ENCODE measurements around the gene ACTR8.

ACTR8 gene

DNA sequence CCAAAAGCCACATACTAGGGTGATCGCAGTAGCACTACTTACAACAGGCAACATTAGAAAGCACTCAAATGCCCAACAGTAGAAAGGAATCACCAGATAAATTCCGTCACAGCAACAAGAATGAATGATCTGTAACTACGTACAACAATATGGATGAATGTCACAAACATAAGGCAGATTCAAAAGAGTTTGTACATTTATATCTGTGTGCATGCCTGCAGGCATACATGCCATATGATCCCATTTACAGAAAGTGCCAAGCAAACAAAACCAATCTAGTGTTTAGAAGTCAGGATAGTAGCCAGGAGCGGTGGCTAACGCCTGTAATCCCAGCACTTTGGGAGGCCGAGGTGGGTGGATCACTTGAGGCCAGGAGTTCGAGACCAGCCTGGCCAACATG, 32.0 kb downstream of the ACTR8 start:
- no peak for DNase-seq (ENCODE audit: insufficient read length, low spot score)
- TF ChIP-seq PAX5 (IDR thresholded peaks at IDR 0.05; ENCODE audit: insufficient read depth, low read length, severe bottlenecking) (no peak), POU2F2 (IDR thresholded peaks at IDR 0.05; ENCODE audit: low read depth, low read length) (no peak), SPI1 (IDR thresholded peaks at IDR 0.05; ENCODE audit: low read depth, low read length) (no peak)
- FAIRE-seq: no peak

DNA sequence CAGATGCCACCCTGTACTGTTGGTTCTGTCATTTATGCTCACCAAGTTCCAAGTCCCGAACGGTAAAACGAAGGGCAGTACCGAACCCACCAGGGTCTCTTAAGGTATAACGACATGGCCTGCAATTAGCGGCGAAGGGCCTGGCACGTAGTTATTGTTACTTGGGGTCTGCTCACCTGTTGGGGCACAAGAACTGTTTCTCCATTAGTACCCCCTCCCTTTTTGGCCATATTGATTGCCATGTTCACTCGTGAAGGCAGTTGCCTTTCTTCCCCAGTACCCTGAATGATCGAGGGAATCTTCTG, 35.1 kb downstream of the ACTR8 start:
- peak; percentile 23 for FAIRE-seq
- no peak for DNase-seq (ENCODE audit: insufficient read length, low spot score)
- TF ChIP-seq PAX5 (IDR thresholded peaks at IDR 0.05; ENCODE audit: insufficient read depth, low read length, severe bottlenecking) (no peak), TAF1 (IDR thresholded peaks at IDR 0.05; ENCODE audit: low read depth, low read length) (no peak), POU2F2 (IDR thresholded peaks at IDR 0.05; ENCODE audit: low read depth, low read length) (no peak), POLR2AphosphoS5 (IDR thresholded peaks at IDR 0.05; ENCODE audit: low read depth, low read length) (no peak), POLR2A (IDR thresholded peaks at IDR 0.05; ENCODE audit: low read depth, low read length) (no peak), SPI1 (IDR thresholded peaks at IDR 0.05; ENCODE audit: low read depth, low read length) (no peak)

DNA sequence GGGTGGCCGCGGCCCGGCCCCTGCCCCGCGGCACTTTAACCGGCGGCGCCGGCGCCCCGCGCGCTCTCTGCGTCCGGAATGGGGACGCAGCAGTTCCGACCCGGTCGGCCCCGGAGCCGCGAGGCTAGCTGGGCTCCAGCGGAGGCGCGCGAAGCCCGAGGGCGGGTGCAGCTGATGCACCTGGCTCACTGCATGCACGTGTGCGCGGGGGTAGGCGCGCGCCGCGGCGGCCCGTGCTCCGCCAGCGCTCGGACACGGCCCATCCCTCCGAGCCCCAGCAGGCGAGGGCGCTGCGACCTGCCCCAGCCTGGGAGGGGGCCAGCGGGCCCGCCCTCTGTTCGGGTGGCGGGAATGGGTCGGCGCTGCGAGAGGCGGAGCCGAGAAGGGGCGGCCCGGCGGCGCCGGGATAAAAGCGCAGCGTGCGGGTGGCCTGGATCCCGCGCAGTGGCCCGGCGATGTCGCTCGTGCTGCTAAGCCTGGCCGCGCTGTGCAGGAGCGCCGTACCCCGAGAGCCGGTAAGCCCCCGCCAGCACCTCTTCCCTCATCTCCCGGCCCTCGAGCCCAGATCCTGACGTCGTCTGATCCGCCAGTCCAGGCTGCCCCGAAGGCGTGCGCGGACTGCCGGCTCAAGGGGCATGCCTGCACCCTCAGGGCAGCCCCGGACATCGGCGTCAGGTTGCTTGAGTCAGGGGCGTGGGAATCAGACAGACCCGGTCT, 35.7 kb downstream of the ACTR8 start, which contains the start of the genes CHDH and IL17RB:
Gene CHDH, minus strand, starts transcription at position 286 of the 717 bp plus-strand sequence. CDS start 22,411 bp downstream, outside the sequence.
Gene IL17RB, plus strand, starts transcription at position 435 of the 717 bp plus-strand sequence. Its CDS starts 21 bp downstream, at position 456.
- TF ChIP-seq POU2F2 (IDR thresholded peaks at IDR 0.05; ENCODE audit: low read depth, low read length) (no peak), TAF1 (IDR thresholded peaks at IDR 0.05; ENCODE audit: low read depth, low read length) (no peak), SPI1 (IDR thresholded peaks at IDR 0.05; ENCODE audit: low read depth, low read length) (no peak), POLR2AphosphoS5 (IDR thresholded peaks at IDR 0.05; ENCODE audit: low read depth, low read length) (no peak), POLR2A (IDR thresholded peaks at IDR 0.05; ENCODE audit: low read depth, low read length) (no peak), PAX5 (IDR thresholded peaks at IDR 0.05; ENCODE audit: insufficient read depth, low read length, severe bottlenecking) (no peak)
- DNase-seq (ENCODE audit: insufficient read length, low spot score) (peak; percentile 56), FAIRE-seq (peak; percentile 93)

GRCh38 chr3:53845881-53846133, 36.1 kb downstream of the ACTR8 start:
- DNase-seq (ENCODE audit: insufficient read length, low spot score) (no peak), FAIRE-seq (no peak)
- TF ChIP-seq POLR2A (IDR thresholded peaks at IDR 0.05; ENCODE audit: low read depth, low read length): no peak
- TF ChIP-seq POLR2AphosphoS5 (IDR thresholded peaks at IDR 0.05; ENCODE audit: low read depth, low read length): no peak
- no peak for TF ChIP-seq TAF1 (IDR thresholded peaks at IDR 0.05; ENCODE audit: low read depth, low read length)
- no peak for TF ChIP-seq PAX5 (IDR thresholded peaks at IDR 0.05; ENCODE audit: insufficient read depth, low read length, severe bottlenecking)
- no peak for TF ChIP-seq SPI1 (IDR thresholded peaks at IDR 0.05; ENCODE audit: low read depth, low read length)
- no peak for TF ChIP-seq POU2F2 (IDR thresholded peaks at IDR 0.05; ENCODE audit: low read depth, low read length)

DNA sequence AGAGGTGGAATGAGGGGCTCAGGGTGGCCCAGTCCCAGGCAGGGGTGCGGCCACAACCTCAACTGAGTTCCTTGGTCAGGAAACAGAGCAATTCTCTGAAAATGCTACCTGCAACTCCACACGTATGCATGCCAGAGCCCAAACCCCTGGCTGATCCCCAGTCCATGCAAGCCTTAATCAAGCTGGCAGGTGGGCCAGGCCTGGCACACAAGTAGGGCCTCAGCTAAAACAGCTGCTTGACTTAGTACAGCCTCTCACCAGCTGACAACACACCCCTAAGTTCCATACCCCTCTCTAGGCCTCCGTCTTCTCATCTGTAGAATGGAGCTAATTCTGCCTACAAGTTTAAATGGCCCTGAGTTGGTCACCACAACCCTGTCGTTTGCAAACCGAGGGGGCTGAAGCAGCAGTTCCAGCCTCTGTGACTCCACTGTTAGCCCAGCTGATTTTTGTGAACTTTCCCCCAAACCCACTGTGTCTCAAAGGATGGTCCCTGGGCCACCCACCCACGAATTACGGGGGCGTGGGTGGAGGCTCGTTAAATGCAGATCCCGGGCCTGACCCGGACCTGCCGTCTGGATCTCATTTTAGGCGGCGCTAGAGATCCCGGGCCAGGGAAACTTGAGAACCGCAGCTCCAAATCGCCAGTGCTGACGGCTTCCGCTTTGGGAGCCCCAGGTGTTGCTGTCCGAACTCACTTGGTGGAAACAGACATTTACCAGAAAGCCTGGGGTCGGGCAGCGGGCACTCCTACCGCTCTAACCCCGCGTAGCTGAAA, 36.7 kb downstream of the ACTR8 start:
- peak; percentile 51 for DNase-seq (ENCODE audit: insufficient read length, low spot score)
- TF ChIP-seq POLR2AphosphoS5 (IDR thresholded peaks at IDR 0.05; ENCODE audit: low read depth, low read length) (no peak), POU2F2 (IDR thresholded peaks at IDR 0.05; ENCODE audit: low read depth, low read length) (no peak), POLR2A (IDR thresholded peaks at IDR 0.05; ENCODE audit: low read depth, low read length) (no peak), TAF1 (IDR thresholded peaks at IDR 0.05; ENCODE audit: low read depth, low read length) (no peak), PAX5 (IDR thresholded peaks at IDR 0.05; ENCODE audit: insufficient read depth, low read length, severe bottlenecking) (no peak), SPI1 (IDR thresholded peaks at IDR 0.05; ENCODE audit: low read depth, low read length) (no peak)

GRCh38 chr3:53844262-53845102, 37.5 kb downstream of the ACTR8 start:
- no peak for FAIRE-seq
- DNase-seq (ENCODE audit: insufficient read length, low spot score): no peak
- TF ChIP-seq TAF1 (IDR thresholded peaks at IDR 0.05; ENCODE audit: low read depth, low read length) (no peak), POU2F2 (IDR thresholded peaks at IDR 0.05; ENCODE audit: low read depth, low read length) (no peak), PAX5 (IDR thresholded peaks at IDR 0.05; ENCODE audit: insufficient read depth, low read length, severe bottlenecking) (no peak), POLR2A (IDR thresholded peaks at IDR 0.05; ENCODE audit: low read depth, low read length) (no peak), POLR2AphosphoS5 (IDR thresholded peaks at IDR 0.05; ENCODE audit: low read depth, low read length) (no peak)

More for the DNA sequence above, 36.7 kb downstream of the ACTR8 start:
- FAIRE-seq: peak; percentile 88

DNA sequence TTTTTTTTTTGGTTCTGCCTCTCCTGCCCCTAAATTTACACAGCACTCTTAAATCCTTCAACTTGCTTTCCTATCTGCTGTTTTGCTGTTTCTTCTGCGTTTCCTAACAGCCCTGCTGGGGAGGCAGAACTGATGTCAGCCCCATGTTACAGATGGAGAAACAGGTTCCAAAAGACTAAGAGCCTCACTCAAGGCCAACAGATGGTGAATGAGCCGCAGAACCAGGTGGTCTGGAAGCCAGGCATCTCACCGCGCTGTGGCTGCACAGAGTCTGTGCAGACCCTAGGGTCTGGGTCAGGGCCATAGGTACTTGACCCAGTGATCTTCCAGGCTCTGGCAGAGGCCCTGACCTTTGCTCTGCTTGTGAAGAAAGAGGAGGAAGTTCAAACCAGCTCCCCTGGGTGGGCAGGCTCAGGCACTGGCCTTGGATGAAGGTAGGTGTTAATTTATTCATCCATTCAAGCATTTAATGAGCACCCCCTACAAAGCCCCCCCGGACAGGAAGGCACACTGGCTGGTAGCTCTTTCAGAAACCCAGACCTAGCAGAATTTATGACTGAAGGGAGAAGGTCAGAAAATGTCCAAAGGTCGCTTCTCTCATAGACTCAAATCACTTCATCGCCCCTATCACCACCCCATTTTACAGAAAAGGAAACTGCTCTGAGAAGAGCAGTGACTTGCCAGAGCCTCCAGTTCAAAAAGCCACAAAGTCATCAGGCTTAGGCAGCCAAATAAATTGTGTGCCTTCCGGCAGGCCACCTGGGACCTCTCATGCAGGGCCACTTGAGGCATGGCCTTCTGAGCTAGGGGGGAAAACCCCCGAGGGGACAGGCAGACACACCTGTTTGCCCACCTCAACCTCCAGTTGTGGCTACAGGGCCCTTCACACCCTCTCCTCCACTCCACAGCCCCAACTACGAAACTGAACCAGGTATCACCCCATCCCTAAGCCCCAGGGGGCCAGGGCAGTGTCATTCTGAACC, 38.5 kb downstream of the ACTR8 start:
- TF ChIP-seq SPI1 (IDR thresholded peaks at IDR 0.05; ENCODE audit: low read depth, low read length): no peak
- TF ChIP-seq PAX5 (IDR thresholded peaks at IDR 0.05; ENCODE audit: insufficient read depth, low read length, severe bottlenecking): no peak
- no peak for TF ChIP-seq POLR2AphosphoS5 (IDR thresholded peaks at IDR 0.05; ENCODE audit: low read depth, low read length)
- no peak for TF ChIP-seq TAF1 (IDR thresholded peaks at IDR 0.05; ENCODE audit: low read depth, low read length)
- TF ChIP-seq POU2F2 (IDR thresholded peaks at IDR 0.05; ENCODE audit: low read depth, low read length): no peak
- TF ChIP-seq POLR2A (IDR thresholded peaks at IDR 0.05; ENCODE audit: low read depth, low read length): no peak
- no peak for DNase-seq (ENCODE audit: insufficient read length, low spot score)
- FAIRE-seq: peak; percentile 69

DNA sequence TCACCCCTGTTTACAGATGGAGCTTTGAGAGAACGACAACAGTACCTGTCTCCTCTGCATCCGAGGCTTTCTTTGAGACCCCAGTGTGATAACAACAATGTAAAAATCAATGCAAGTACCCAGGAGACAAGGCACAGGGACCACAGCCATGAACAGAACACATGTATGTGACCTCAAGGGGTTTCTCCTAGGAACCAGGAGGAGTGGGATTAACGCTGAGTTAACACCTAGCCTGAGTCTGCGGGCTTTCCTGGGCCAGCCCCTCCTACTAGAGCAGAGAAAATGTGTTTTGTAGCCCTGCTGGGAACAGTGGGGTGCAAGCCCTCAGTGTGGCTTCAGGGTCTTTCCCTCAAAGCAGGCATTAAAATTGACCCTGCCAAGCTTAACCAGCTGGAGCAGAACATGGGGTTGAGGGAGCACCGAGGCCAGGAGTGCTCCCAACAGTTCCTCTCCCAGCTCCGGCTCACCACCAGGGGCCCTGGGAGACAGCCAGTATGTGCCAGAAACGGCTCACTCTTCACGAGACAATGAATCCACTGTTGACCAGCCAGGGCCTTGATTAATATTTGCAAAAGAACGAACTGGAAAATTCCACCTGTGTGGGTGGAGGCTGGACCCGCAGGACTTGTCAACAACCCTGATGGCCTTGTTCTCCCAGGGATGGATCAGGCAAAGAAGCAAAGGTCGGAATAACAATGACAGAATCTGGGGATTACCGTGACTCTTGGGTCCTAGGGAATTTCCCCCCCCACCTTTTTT, 39.3 kb downstream of the ACTR8 start:
- FAIRE-seq: peak; percentile 88
- TF ChIP-seq POLR2A (IDR thresholded peaks at IDR 0.05; ENCODE audit: low read depth, low read length): no peak
- no peak for TF ChIP-seq SPI1 (IDR thresholded peaks at IDR 0.05; ENCODE audit: low read depth, low read length)
- no peak for TF ChIP-seq POU2F2 (IDR thresholded peaks at IDR 0.05; ENCODE audit: low read depth, low read length)
- no peak for TF ChIP-seq PAX5 (IDR thresholded peaks at IDR 0.05; ENCODE audit: insufficient read depth, low read length, severe bottlenecking)
- TF ChIP-seq TAF1 (IDR thresholded peaks at IDR 0.05; ENCODE audit: low read depth, low read length): no peak
- no peak for TF ChIP-seq POLR2AphosphoS5 (IDR thresholded peaks at IDR 0.05; ENCODE audit: low read depth, low read length)
- no peak for DNase-seq (ENCODE audit: insufficient read length, low spot score)
